B cell (primary cell): Measurements from ENCODE around the gene ARFGAP1.

ENCODE experiments used
- EZH2 ChIP-seq: IDR thresholded peaks from 2 replicates; pipeline ENCODE4 v1.6.1; 2012; ENCODE audit warnings: borderline replicate concordance, low read depth, mild to moderate bottlenecking, moderate library complexity, low read length; ENCODE audit not compliant: insufficient read depth, poor library complexity, severe bottlenecking
- TF ChIP-seq, protein P1 (sequence below): fragments of 200-600 bp; IDR thresholded peaks from one replicate; pipeline ENCODE4 v1.8.0; 2022; ENCODE audit warnings: antibody characterized with exemption, mild to moderate bottlenecking

DNA sequence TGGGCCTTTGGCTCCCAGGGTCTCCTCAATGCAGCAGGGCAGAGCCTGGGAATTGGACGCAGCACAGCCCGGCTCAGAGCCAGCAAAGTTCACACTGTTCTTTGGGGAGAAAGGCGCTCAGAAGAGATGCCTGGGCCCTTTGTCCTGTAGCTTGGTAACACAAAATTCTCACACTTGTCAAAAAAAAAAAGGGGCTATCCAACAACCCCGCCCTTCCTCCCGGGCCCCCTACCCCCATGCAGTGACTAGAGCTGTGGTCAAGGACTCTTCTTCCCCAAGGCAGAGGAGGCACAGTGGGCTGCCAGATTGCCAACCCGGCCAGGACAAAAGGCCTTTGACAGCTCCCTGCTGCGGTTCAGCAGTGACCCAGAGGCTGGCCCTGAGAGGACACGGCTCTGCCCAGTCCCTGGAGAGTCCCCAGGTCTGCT lies 20.3 kb upstream of the ARFGAP1 start:
- TF ChIP-seq, protein P1, sequence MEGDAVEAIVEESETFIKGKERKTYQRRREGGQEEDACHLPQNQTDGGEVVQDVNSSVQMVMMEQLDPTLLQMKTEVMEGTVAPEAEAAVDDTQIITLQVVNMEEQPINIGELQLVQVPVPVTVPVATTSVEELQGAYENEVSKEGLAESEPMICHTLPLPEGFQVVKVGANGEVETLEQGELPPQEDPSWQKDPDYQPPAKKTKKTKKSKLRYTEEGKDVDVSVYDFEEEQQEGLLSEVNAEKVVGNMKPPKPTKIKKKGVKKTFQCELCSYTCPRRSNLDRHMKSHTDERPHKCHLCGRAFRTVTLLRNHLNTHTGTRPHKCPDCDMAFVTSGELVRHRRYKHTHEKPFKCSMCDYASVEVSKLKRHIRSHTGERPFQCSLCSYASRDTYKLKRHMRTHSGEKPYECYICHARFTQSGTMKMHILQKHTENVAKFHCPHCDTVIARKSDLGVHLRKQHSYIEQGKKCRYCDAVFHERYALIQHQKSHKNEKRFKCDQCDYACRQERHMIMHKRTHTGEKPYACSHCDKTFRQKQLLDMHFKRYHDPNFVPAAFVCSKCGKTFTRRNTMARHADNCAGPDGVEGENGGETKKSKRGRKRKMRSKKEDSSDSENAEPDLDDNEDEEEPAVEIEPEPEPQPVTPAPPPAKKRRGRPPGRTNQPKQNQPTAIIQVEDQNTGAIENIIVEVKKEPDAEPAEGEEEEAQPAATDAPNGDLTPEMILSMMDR: no peak
- no peak for TF ChIP-seq EZH2
